SK-N-SH treated with all-trans-retinoic acid at 6 μM for 48 hours (cell line): Measurements from ENCODE around the gene CACNA1I.

Experiments used
- CSDC2 ChIP-seq: fragments of 250-450 bp; sonication (Bioruptor Pico); IDR thresholded peaks from 2 replicates; pipeline ENCODE4 v1.5.0; 2020; ENCODE audit warnings: mild to moderate bottlenecking, moderate library complexity
- PPARA ChIP-seq: fragments of 250-450 bp; sonication (Bioruptor Pico); IDR thresholded peaks from 2 replicates; pipeline ENCODE4 v1.5.0; 2020; ENCODE audit warnings: mild to moderate bottlenecking, borderline replicate concordance
- ZFP3 ChIP-seq: fragments of 250-450 bp; sonication (Bioruptor Pico); IDR thresholded peaks from 2 replicates; pipeline ENCODE4 v1.5.0; 2020; ENCODE audit warnings: mild to moderate bottlenecking, moderate library complexity
- TF ChIP-seq, protein P1 (sequence below): fragments of 250-450 bp; sonication (Bioruptor Pico); IDR thresholded peaks from 2 replicates; pipeline ENCODE4 v1.8.0; 2020; ENCODE audit warnings: mild to moderate bottlenecking, moderate library complexity, borderline replicate concordance
- TF ChIP-seq, protein P2 (sequence below): fragments of 250-450 bp; sonication (Bioruptor Pico); IDR thresholded peaks from 2 replicates; pipeline ENCODE4 v1.5.1; 2021; ENCODE audit warnings: mild to moderate bottlenecking, moderate library complexity

DNA sequence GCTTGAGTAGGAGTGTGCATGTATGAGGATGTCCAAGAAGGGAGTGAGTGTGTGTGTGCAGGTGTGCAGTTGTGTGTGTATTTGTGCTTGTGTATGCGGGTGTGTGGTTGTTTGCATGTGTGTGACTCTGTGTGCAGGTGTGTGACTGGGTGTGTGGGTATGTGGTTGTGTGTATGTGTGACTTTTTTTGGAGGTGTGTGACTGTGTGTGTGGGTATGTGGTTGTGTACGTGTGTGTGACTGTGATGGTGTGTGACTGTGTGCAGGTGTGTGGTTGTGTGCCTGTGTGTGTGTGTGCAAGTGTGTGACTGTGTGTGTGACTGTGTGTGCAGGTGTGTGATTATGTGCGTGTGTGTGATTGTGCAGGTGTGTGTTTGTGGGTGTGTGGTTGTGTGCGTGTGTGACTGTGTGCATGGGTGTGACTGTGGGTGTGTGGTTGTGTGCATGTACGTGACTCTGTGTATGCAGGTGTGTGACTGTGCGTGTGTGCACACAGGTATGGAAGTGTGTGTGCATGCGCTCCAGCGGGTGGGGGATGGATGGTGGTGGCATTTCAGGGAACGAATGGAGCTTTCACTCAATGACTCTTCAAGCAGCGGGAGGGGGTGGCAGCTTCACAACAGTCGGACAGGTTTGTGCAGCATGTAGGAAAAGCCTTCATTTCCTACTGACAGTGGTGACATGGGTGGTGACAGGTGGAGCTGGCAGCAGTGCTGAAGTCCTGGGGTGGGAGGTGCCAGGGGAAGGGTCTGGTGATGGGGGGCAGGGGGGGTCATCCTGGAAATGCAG lies 47.6 kb downstream of the CACNA1I start:
- no peak for TF ChIP-seq CSDC2 (CRISPR knock-in tag)
- TF ChIP-seq PPARA (CRISPR knock-in tag) = no peak
- no peak for TF ChIP-seq ZFP3 (CRISPR knock-in tag)
- TF ChIP-seq, protein P1, sequence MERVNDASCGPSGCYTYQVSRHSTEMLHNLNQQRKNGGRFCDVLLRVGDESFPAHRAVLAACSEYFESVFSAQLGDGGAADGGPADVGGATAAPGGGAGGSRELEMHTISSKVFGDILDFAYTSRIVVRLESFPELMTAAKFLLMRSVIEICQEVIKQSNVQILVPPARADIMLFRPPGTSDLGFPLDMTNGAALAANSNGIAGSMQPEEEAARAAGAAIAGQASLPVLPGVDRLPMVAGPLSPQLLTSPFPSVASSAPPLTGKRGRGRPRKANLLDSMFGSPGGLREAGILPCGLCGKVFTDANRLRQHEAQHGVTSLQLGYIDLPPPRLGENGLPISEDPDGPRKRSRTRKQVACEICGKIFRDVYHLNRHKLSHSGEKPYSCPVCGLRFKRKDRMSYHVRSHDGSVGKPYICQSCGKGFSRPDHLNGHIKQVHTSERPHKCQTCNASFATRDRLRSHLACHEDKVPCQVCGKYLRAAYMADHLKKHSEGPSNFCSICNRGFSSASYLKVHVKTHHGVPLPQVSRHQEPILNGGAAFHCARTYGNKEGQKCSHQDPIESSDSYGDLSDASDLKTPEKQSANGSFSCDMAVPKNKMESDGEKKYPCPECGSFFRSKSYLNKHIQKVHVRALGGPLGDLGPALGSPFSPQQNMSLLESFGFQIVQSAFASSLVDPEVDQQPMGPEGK (CRISPR knock-in tag) = no peak
- TF ChIP-seq, protein P2, sequence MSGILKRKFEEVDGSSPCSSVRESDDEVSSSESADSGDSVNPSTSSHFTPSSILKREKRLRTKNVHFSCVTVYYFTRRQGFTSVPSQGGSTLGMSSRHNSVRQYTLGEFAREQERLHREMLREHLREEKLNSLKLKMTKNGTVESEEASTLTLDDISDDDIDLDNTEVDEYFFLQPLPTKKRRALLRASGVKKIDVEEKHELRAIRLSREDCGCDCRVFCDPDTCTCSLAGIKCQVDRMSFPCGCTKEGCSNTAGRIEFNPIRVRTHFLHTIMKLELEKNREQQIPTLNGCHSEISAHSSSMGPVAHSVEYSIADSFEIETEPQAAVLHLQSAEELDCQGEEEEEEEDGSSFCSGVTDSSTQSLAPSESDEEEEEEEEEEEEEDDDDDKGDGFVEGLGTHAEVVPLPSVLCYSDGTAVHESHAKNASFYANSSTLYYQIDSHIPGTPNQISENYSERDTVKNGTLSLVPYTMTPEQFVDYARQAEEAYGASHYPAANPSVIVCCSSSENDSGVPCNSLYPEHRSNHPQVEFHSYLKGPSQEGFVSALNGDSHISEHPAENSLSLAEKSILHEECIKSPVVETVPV = no peak
